ENCODE data around the gene L3MBTL3.

GRCh38 chr6:130156908-130157307 is 138.5 kb downstream of the L3MBTL3 start:
- TF ChIP-seq CTCF (IDR thresholded peaks at IDR 0.05; ENCODE audit: insufficient read depth, low read depth, low read length) (no peak), EZH2 (IDR thresholded peaks at IDR 0.05; ENCODE audit: insufficient read depth, low read length) (no peak)

Data from astrocyte (in vitro differentiated cells and primary cell).